ENCODE data around the gene TRIM66.

The TRIM66 gene

GRCh38 chr11:8610532-8611116 lies 71.8 kb downstream of the TRIM66 start:
- no peak for DNase-seq (ENCODE audit: low read depth in 2 of 2)

GRCh38 chr11:8608652-8609051 lies 73.8 kb downstream of the TRIM66 start:
- DNase-seq (ENCODE audit: low read depth in 2 of 2), result no peak

DNA sequence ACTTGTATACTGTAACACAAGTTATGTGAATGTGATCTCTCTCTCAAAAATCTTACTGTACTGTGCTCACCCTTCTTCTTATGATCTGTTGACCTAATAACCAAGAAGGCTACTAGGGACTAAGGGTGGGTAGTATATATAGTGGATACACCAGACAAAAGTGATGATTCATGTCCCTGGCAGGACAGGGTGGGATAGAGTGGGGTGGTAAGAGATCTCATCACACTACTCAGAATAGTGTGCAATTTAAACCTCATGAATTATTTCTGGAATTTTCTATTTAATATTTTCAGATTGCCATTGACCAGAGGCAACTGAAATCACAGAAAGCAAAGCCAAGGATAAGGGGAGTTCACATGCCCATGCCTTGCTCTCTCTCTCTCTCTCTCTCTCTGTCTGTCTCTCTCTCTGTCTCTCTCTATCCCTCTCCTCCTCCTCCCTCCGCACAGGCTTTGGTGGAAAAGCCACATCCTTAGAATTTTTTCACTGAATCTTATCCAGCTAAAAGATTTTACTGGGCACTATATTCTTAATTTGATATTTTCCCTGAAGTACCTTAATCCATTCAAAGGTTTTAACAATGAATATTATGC lies 76.4 kb downstream of the TRIM66 start:
- DNase-seq (ENCODE audit: low read depth in 2 of 2), result no peak

- peak in 1 of 2 donors; percentile 38 for DNase-seq (ENCODE audit: low read depth in 2 of 2)
Observed at GRCh38 chr11:8604078-8604723, 78.3 kb downstream of the TRIM66 start.

DNA sequence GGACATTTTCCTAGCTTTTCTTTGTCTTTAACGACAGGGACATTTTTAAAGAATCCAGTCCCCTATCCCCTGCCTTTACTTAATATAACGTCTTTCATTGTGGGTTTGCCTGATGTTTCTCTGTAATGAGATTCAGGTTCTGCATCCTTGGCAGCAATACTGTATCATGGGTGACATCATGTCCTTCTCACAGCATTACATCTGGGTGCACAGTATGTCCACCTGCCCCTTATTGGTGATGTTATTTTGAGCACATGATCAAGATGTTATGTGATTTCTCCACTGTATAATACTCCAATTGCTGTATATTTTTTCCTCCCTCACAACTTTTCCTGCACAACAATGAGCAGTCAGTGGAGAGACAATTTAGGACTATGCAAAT lies 78.8 kb downstream of the TRIM66 start:
- no peak for DNase-seq (ENCODE audit: low read depth in 2 of 2)

- no peak for DNase-seq (ENCODE audit: low read depth in 2 of 2)
Observed at GRCh38 chr11:8601376-8602133, 80.9 kb downstream of the TRIM66 start.

GRCh38 chr11:8598506-8598905 lies 84.0 kb downstream of the TRIM66 start:
- no peak for DNase-seq (ENCODE audit: low read depth in 2 of 2)

GRCh38 chr11:8597182-8597581 lies 85.3 kb downstream of the TRIM66 start:
- no peak for DNase-seq (ENCODE audit: low read depth in 2 of 2)

GRCh38 chr11:8596504-8597046 lies 85.9 kb downstream of the TRIM66 start:
- DNase-seq (ENCODE audit: low read depth in 2 of 2), result no peak

- DNase-seq (ENCODE audit: low read depth in 2 of 2), result peak in 1 of 2 donors; percentile 22
Observed at GRCh38 chr11:8593935-8594909, 88.2 kb downstream of the TRIM66 start, which contains the start of gene STK33. TSS of gene STK33 (minus strand) at chr11:8594228. CDS start at chr11:8474905, 119,323 bp downstream.

DNA sequence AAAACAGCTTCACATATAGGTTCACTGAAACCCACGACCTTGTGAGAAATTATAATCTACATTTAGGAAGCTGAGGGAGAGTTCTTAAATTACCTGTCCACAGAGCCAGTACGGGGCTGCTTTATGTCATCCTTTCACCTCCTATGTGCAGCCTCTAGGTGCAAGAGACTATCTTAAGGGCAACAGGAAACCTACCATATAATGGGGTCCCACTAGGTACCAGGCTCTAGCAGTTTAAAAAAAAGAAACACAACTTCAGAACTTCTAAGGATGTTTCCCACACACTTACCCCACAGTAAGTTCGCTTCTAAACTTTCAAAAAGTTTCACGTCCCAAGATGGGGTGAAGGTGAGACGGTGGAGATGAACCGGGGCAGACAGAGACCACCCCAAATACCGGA lies 89.0 kb downstream of the TRIM66 start:
- no peak for DNase-seq (ENCODE audit: low read depth in 2 of 2)

GRCh38 chr11:8587915-8588314 lies 94.5 kb downstream of the TRIM66 start:
- no peak for DNase-seq (ENCODE audit: low read depth in 2 of 2)

DNA sequence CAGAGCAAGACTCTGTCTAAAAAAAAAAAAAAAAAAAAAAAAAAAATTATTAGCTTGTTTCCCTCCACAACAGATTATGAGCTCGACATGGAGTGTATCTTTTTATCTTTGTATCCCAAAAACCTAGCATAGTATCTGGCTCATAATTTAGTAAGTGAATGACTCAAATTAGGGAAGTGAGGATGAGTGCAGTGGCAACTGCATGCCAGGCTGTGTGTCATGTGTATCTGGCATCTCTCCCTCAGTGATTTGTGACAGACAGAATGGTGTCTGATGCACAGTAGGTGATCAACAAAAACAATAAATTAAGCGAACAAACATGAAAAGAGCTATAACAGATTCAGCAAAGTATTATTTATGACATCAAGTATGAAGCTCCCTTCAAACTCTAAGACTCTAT lies 95.7 kb downstream of the TRIM66 start:
- no peak for DNase-seq (ENCODE audit: low read depth in 2 of 2)

GRCh38 chr11:8586184-8586583 lies 96.3 kb downstream of the TRIM66 start:
- DNase-seq (ENCODE audit: low read depth in 2 of 2), result no peak

GRCh38 chr11:8584511-8584910 lies 98.0 kb downstream of the TRIM66 start:
- no peak for DNase-seq (ENCODE audit: low read depth in 2 of 2)

DNA sequence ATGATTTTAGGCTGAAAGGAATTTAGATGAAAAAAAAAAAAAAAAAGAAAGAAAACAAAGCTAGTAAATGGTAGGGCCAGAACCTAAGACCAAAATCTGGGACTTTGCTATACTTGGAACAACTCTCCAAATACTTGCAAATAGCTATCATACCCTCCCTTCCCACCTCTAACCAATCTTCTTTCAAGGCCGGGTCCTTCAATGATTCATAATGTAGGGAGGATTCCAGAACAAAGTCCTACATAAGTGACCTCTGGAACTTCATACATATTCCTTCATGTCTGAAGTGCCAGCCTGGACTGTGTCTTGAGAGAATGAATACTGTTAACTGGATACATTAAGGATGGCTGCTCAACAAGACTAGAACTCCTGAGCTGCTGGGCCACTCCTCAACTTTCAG lies 98.4 kb downstream of the TRIM66 start:
- no peak for DNase-seq (ENCODE audit: low read depth in 2 of 2)

GRCh38 chr11:8581300-8581699 lies 101.2 kb downstream of the TRIM66 start:
- no peak for DNase-seq (ENCODE audit: low read depth in 2 of 2)

- DNase-seq (ENCODE audit: low read depth in 2 of 2), result no peak
Observed at GRCh38 chr11:8577791-8578581, 104.5 kb downstream of the TRIM66 start.

- DNase-seq (ENCODE audit: low read depth in 2 of 2), result no peak
Observed at GRCh38 chr11:8574798-8575197, 107.7 kb downstream of the TRIM66 start.

DNA sequence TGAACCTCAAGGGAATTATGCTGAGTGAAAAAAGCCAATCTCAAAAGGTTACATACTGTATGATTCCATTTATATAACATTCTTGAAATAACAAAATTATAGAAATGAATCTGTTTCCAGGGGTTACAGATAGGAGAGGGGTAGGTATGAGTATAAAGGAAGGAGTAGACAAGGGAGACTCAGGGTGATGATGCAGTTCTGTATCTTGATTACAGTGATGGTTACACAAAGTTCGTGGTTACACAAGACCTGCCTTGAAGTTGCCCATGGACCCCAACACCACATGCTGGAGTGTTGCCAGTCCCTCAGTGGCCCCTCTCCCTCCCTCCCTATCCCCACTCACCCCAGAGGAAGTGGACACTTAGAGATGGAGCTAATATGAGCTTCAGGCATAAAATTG lies 108.7 kb downstream of the TRIM66 start:
- no peak for DNase-seq (ENCODE audit: low read depth in 2 of 2)

Measured in activated CD4-positive, alpha-beta T cell treated with anti-CD3 and anti-CD28 coated beads for 24 hours (primary cell).